GM12872 (cell line): Measurements from ENCODE around the gene ADSS1.

Source experiments
- CTCF ChIP-seq: IDR thresholded peaks from 3 replicates; pipeline ENCODE4 v1.5.1; 2011; ENCODE audit warnings: low read depth, mild to moderate bottlenecking, low read length, moderate library complexity; ENCODE audit not compliant: insufficient read depth

Gene ADSS1

GRCh38 chr14:104773505-104774452 is 49.8 kb downstream of the ADSS1 start:
- TF ChIP-seq CTCF = no peak

GRCh38 chr14:104774453-104775072 is 50.5 kb downstream of the ADSS1 start:
- TF ChIP-seq CTCF = no peak

GRCh38 chr14:104775073-104775489 is 51.1 kb downstream of the ADSS1 start:
- no peak for TF ChIP-seq CTCF

- TF ChIP-seq CTCF = no peak
These were observed 52.5 kb downstream of the ADSS1 start for GRCh38 chr14:104776481-104776880.

- TF ChIP-seq CTCF = no peak
These were observed 53.2 kb downstream of the ADSS1 start for GRCh38 chr14:104776961-104777807.

- TF ChIP-seq CTCF = no peak
These were observed 53.8 kb downstream of the ADSS1 start for GRCh38 chr14:104777808-104778249.
